Endothelial cell (in vitro differentiated cells): Measurements from ENCODE around the gene PMS1. TPM values are rescaled to one million over a fixed set of nuclear protein-coding genes. Genes with fewer than 3 reads are reported as not detected.
A peak's percentile ranks its signal among the peaks of the same experiment; 100 is the strongest.

Experiments
- DNase-seq: peaks from one replicate; pipeline ENCODE4 v3.0.0; 2021; ENCODE audit warnings: low spot score
- H3K27ac Mint-ChIP-seq: one replicate; pipeline ENCODE4 v1.8.0; 2021; ENCODE audit warnings: mixed read lengths, inconsistent platforms; ENCODE audit not compliant: unreplicated experiment
- H3K27me3 Mint-ChIP-seq: one replicate; pipeline ENCODE4 v1.8.0; 2021; ENCODE audit warnings: mild to moderate bottlenecking, moderate library complexity, mixed read lengths, inconsistent platforms; ENCODE audit not compliant: unreplicated experiment
- H3K36me3 Mint-ChIP-seq: one replicate; pipeline ENCODE4 v1.8.0; 2021; ENCODE audit warnings: mild to moderate bottlenecking, low read depth, mixed read lengths, inconsistent platforms; ENCODE audit not compliant: unreplicated experiment
- H3K4me1 Mint-ChIP-seq: one replicate; pipeline ENCODE4 v1.8.0; 2021; ENCODE audit warnings: mild to moderate bottlenecking, mixed read lengths, inconsistent platforms; ENCODE audit not compliant: unreplicated experiment
- H3K4me3 Mint-ChIP-seq: one replicate; pipeline ENCODE4 v1.8.0; 2021; ENCODE audit warnings: mild to moderate bottlenecking, mixed read lengths, inconsistent platforms; ENCODE audit not compliant: unreplicated experiment
- H3K9me3 Mint-ChIP-seq: one replicate; pipeline ENCODE4 v1.8.0; 2021; ENCODE audit warnings: mixed read lengths, inconsistent platforms; ENCODE audit not compliant: unreplicated experiment
- total RNA-seq: library from RNA; stranded (reverse); fragmentation: NEBNext Ultra II Directional; extraction: Animal tissue kit (Norgen Biotek cat#: 25700); gene quantifications from one replicate; pipeline ENCODE4 v1.2.1, GENCODE V29; 2021; ENCODE audit not compliant: unreplicated experiment
- TF ChIP-seq, protein P1 (sequence below): fragments of 200-600 bp; sonication (generic); IDR thresholded peaks from one replicate; pipeline ENCODE4 v1.5.0; 2021; ENCODE audit warnings: antibody characterized with exemption; ENCODE audit not compliant: unreplicated experiment

PMS1 gene
- total RNA-seq, 1 donor from 2014 or later = 36.0 TPM

DNA sequence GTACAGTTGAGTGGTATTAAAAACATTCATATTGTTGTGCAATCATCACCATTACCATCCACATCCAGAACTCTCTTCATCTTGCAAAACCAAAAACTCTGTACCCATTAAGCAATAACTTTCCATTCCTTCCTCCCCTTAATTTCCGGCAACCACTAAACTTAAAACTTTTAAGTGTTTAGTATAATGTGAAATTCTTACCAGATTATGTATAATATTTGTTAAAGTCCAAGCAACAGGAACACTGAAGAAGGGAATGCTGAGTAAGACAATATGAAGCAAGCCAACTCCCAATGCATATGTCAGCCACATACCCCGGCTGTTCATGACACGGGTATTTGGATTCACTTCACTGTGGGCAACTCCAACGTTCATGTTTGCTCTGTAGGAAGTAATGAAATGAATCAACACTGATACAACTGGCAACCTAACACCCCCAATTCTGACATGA is 2.0 kb upstream of the PMS1 start:
- peaks cover 10% of the 10 kb centered on the region for H3K27me3 Mint-ChIP-seq
- H3K36me3 Mint-ChIP-seq = peaks cover 18% of the 10 kb centered on the region
- H3K9me3 Mint-ChIP-seq = no peaks in the 10 kb centered on the region
- TF ChIP-seq, protein P1, sequence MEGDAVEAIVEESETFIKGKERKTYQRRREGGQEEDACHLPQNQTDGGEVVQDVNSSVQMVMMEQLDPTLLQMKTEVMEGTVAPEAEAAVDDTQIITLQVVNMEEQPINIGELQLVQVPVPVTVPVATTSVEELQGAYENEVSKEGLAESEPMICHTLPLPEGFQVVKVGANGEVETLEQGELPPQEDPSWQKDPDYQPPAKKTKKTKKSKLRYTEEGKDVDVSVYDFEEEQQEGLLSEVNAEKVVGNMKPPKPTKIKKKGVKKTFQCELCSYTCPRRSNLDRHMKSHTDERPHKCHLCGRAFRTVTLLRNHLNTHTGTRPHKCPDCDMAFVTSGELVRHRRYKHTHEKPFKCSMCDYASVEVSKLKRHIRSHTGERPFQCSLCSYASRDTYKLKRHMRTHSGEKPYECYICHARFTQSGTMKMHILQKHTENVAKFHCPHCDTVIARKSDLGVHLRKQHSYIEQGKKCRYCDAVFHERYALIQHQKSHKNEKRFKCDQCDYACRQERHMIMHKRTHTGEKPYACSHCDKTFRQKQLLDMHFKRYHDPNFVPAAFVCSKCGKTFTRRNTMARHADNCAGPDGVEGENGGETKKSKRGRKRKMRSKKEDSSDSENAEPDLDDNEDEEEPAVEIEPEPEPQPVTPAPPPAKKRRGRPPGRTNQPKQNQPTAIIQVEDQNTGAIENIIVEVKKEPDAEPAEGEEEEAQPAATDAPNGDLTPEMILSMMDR = no peak
- H3K27ac Mint-ChIP-seq = peak overlapping the region; percentile 98
- DNase-seq = no peak
- peak overlapping the region; percentile 76 for H3K4me3 Mint-ChIP-seq
- H3K4me1 Mint-ChIP-seq = peaks cover 19% of the 10 kb centered on the region

GRCh38 chr2:189783451-189783926 is 761 bp upstream of the PMS1 start:
- Mint-ChIP-seq H3K4me3 (peak overlapping the region; percentile 96), H3K9me3 (no peaks in the 10 kb centered on the region), H3K27ac (peak overlapping the region; percentile 98), H3K4me1 (peaks cover 19% of the 10 kb centered on the region), H3K27me3 (peaks cover 10% of the 10 kb centered on the region), H3K36me3 (peaks cover 10% of the 10 kb centered on the region)
- TF ChIP-seq, protein P1 = no peak
- no peak for DNase-seq

GRCh38 chr2:189791338-189792042 is 7.2 kb downstream of the PMS1 start:
- Mint-ChIP-seq H3K27ac (no peak overlapping the region), H3K27me3 (no peaks in the 10 kb centered on the region), H3K36me3 (peaks cover 5% of the 10 kb centered on the region), H3K4me3 (no peak overlapping the region), H3K9me3 (no peaks in the 10 kb centered on the region), H3K4me1 (no peaks in the 10 kb centered on the region)
- DNase-seq = no peak
- TF ChIP-seq, protein P1 = no peak

DNA sequence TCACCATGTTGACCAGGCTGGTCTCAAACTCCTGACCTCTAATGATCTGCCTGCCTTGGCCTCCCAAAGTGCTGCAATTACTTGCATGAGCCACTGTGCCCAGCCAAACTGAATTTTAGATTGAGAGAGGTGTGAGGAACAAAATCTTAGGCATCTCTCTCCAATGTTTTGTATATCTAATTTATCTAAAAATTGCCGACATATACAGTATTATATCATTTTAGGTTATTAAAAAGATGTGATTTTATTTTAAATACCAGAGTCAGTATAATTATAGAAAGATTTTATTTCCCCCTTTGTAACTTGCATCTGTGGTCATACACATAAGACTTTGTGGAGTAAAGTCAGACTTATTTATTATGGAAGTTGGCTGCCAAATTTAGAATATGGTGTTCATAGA is 10.1 kb downstream of the PMS1 start:
- Mint-ChIP-seq H3K9me3 (no peaks in the 10 kb centered on the region), H3K36me3 (peaks cover 5% of the 10 kb centered on the region), H3K4me1 (no peaks in the 10 kb centered on the region)

GRCh38 chr2:189797902-189798301 is 13.7 kb downstream of the PMS1 start:
- H3K27ac Mint-ChIP-seq = no peak overlapping the region
- no peak overlapping the region for H3K4me3 Mint-ChIP-seq
- H3K4me1 Mint-ChIP-seq = no peaks in the 10 kb centered on the region
- TF ChIP-seq, protein P1 = no peak
- peaks cover 5% of the 10 kb centered on the region for H3K36me3 Mint-ChIP-seq
- no peaks in the 10 kb centered on the region for H3K9me3 Mint-ChIP-seq
- no peak for DNase-seq
- H3K27me3 Mint-ChIP-seq = no peaks in the 10 kb centered on the region

More for the DNA sequence above, 10.1 kb downstream of the PMS1 start:
- Mint-ChIP-seq H3K27ac (no peak overlapping the region), H3K4me3 (no peak overlapping the region), H3K27me3 (no peaks in the 10 kb centered on the region)
- no peak for DNase-seq
- TF ChIP-seq, protein P1 = no peak
